Dedifferentiated amniotic fluid mesenchymal stem cell (primary cell): ENCODE measurements around the gene PLAC8L1.

Experiments used
- DNase-seq: peaks from one replicate; pipeline ENCODE4 v3.0.0-alpha.2; 2016; ENCODE audit errors: extremely low spot score

Gene PLAC8L1

DNA sequence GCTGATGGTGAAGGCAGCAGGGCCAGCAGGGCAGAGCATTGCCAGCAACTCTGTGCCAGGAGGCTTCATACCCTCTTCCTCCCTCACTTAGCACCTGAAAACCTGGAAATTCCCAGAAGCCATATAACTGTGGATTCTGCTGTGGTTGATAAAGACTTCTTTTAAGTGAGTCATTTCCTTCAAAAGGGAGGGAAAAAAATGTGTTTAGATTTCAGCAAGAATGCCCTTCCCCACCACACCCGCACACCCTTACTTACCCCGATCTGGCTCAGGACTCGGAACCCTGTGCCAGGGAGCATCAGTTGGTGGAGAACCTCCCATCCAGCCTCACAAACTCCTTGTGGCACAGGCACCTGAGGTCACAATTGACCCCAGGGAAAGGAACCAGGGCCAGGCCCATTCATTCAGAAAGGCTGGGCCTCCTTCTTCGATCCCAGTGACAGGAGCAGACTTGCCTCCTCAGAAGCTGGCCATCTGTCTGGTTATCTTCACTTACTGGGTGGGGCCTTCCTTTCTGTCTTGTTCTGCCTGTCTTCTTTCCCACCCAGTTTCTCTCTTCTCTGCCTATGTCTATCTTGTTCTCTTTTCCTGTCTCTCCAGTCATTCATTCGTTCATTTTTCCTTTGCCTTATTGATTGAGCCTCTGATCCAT lies 62.6 kb downstream of the PLAC8L1 start:
- no peak for DNase-seq

DNA sequence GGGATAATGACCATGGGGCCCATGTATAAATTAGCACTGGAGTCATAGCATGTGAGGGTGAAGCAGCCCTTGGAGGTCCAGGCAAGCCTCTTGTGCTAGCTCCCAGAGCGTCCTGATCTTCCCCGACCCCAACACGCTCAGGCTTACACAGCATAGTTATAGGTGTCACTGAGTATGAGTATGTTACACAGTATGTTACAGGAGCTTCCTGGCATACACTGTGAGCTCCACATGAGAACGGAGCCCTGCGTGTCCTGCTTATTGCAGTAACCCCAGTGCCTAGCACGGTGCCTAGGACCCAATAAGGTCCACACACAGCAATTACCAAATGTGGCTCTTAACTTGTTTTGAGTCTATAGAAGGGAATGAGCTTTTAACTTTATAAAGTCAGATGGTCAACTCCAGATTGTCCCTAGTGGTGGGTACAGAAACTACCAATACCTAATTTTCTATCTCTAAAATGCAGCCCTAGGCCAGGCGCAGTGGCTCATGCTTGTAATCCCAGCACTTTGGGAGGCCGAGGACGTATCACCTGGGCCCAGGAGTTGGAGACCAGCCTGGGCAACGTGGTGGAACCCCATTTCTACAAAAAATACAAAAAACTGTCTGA lies 64.1 kb downstream of the PLAC8L1 start:
- no peak for DNase-seq

DNA sequence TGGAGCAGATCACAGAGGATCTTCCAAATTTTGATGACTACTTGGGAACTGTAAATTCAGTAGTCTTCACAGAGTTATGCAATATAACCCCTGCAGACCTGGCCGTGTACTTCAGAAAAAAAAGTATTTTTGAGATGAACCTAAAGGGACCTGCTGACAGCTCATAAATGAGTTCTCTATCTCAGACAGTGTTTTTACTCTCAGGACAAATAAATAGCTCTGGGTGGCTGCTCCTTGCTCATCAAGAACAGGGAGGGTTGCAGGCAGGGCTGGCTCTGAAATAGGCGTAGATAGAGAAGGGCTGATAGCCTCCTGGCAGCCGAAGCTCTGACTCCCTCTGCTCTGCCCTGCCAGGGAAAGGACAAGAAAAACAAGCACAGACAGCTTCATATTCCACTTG lies 64.8 kb downstream of the PLAC8L1 start:
- no peak for DNase-seq

DNA sequence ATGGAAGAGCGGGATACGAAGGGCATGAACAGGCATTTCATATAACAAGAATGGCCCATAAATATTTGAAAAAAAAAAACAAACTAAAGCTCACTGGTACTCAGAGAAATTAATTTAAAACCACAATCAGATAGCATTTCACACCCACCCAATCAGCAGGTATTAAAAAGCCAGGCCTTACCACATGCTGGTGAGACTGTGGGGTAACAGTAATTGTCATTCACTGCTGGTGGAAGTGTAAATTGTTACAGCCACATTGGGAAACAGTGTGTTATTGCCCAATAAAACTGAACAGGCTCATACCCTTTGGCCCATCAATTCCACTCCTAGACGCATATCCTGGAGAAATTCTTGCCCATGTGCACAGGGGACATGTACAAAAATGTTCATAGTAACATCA lies 66.0 kb downstream of the PLAC8L1 start:
- no peak for DNase-seq

DNA sequence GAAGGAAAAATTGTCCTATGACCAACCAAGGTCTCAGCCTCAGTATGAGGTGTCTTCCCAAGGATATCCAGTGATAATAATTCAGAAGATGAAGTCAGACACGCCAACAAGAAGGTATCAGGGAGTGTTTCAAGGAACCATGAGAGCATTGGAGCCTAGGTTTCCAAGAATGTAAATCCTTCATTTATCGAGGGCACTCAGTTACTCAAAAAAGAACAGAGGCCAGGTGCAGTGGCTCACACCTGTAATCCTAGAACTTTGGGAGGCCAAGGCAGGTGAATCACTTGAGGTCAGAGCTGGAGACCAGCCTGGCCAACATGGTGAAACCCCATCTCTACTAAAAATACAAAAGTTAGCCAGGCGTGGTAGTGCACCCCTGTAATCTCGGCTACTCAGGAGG lies 70.8 kb downstream of the PLAC8L1 start:
- no peak for DNase-seq
